SU-DHL-6 (cell line): ENCODE measurements around the gene TP63.

ENCODE experiments used
- H2AFZ ChIP-seq: fragments of 200-600 bp; sonication (generic); 2 replicates; pipeline ENCODE4 v1.6.1; 2014; ENCODE audit warnings: low read depth, mild to moderate bottlenecking, moderate library complexity, mixed read lengths, antibody characterized with exemption, low read length; ENCODE audit not compliant: severe bottlenecking
- H3F3A ChIP-seq: fragments of 200-600 bp; shearing (Covaris generic); 2 replicates; pipeline ENCODE4 v1.6.0; 2016; ENCODE audit warnings: antibody characterized with exemption, mild to moderate bottlenecking; ENCODE audit not compliant: insufficient read depth
- H3K27ac ChIP-seq: fragments of 200-600 bp; sonication (generic); 2 replicates; pipeline ENCODE4 v1.5.1; 2016; ENCODE audit warnings: low read depth, mild to moderate bottlenecking, low read length, moderate library complexity, mixed read lengths
- H3K27me3 ChIP-seq: fragments of 200-600 bp; sonication (generic), shearing (Covaris generic); 2 replicates; pipeline ENCODE4 v1.6.0; 2014; ENCODE audit warnings: mild to moderate bottlenecking, low read length
- H3K36me3 ChIP-seq: fragments of 200-600 bp; sonication (generic); 2 replicates; pipeline ENCODE4 v1.6.1; 2014; ENCODE audit warnings: mild to moderate bottlenecking, low read length, mixed read lengths
- H3K4me2 ChIP-seq: fragments of 300-600, 200-600 bp; shearing (Covaris generic), sonication (generic); 2 replicates; pipeline ENCODE4 v1.6.0; 2014; ENCODE audit warnings: low read length, low read depth, mild to moderate bottlenecking; ENCODE audit not compliant: poor library complexity, severe bottlenecking
- H3K4me3 ChIP-seq: fragments of 200-600 bp; sonication (generic); 2 replicates; pipeline ENCODE4 v1.5.1; 2014; ENCODE audit warnings: antibody characterized with exemption, low read length, mild to moderate bottlenecking, mixed read lengths; ENCODE audit not compliant: insufficient read depth, poor library complexity, severe bottlenecking
- H3K79me2 ChIP-seq: fragments of 200-600 bp; sonication (generic); 2 replicates; pipeline ENCODE4 v1.6.1; 2014; ENCODE audit warnings: mild to moderate bottlenecking, low read length, moderate library complexity; ENCODE audit not compliant: insufficient read depth
- H3K9ac ChIP-seq: fragments of 200-600 bp; sonication (generic); 2 replicates; pipeline ENCODE4 v1.7.0; 2014; ENCODE audit warnings: mild to moderate bottlenecking, low read length
- H3K9me2 ChIP-seq: fragments of 200-600 bp; sonication (generic); replicated peaks from 2 replicates; pipeline ENCODE4 v1.6.1; 2014; ENCODE audit warnings: low read length; ENCODE audit not compliant: insufficient read depth
- H3K9me3 ChIP-seq: fragments of 200-600 bp; sonication (generic); 2 replicates; pipeline ENCODE4 v1.6.1; 2014; ENCODE audit warnings: low read length, mixed read lengths; ENCODE audit not compliant: insufficient read depth
- H4K20me1 ChIP-seq: fragments of 200-600 bp; sonication (generic); 2 replicates; pipeline ENCODE4 v1.6.1; 2014; ENCODE audit warnings: low read depth, mild to moderate bottlenecking, antibody characterized with exemption, low read length, moderate library complexity, mixed read lengths
- CTCF ChIP-seq: fragments of 200-600 bp; sonication (generic); IDR thresholded peaks from one replicate; pipeline ENCODE4 v1.5.1; 2017; ENCODE audit warnings: antibody characterized with exemption, mild to moderate bottlenecking, low read length, moderate library complexity; ENCODE audit not compliant: insufficient read depth, poor library complexity, severe bottlenecking
- EZH2phosphoT487 ChIP-seq: fragments of 200-600 bp; sonication (generic), shearing (Covaris generic); conservative IDR thresholded peaks from 2 replicates; pipeline ENCODE4 v1.6.1; 2018; ENCODE audit warnings: mild to moderate bottlenecking, antibody characterized with exemption, low read length, moderate library complexity, mixed read lengths

Gene TP63

GRCh38 chr3:189776149-189776824 lies 145.1 kb downstream of the TP63 start:
- Histone ChIP-seq H3K9me2 (no peaks in the 10 kb centered on the region), H3K27me3 (no peaks in the 10 kb centered on the region), H3K27ac (no peak overlapping the region), H3K9ac (no peak overlapping the region), H3K9me3 (no peaks in the 10 kb centered on the region), H3K36me3 (no peaks in the 10 kb centered on the region), H4K20me1 (no peaks in the 10 kb centered on the region), H3F3A (no peaks in the 10 kb centered on the region), H2AFZ (no peak overlapping the region), H3K4me2 (no peak overlapping the region), H3K4me3 (no peak overlapping the region), H3K79me2 (no peaks in the 10 kb centered on the region)
- no peak for TF ChIP-seq EZH2phosphoT487
- TF ChIP-seq CTCF = no peak

DNA sequence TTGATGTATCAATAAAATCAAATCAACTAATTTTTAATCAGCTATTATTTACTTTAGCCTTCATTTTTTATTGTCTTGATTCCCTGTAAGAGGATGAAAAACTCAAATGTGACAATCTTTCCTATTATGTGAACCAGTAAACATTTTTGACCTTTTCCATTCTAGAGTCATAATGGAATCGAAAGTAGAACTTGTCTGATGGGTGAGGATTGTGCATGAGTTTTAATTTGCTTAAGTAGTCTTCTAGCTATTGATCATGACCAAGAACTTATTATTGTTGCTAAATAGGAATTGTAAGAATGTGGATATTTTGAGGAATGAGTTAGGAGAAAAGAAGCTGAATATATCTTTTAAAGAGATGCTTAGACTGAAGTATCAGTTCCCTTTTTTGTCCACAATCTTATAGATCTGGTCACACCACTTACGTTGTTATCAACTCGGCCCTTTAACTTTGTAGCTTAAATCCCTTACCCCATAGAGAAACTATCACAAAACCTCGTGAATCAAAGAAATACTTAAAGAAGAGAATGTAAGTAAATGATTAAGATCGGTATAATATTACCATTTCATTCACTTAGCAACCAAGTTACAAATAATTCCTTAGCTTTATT lies 147.3 kb downstream of the TP63 start:
- no peaks in the 10 kb centered on the region for H3K79me2 ChIP-seq
- H2AFZ ChIP-seq = no peak overlapping the region
- H3K4me2 ChIP-seq = no peak overlapping the region
- no peaks in the 10 kb centered on the region for H4K20me1 ChIP-seq
- H3K9ac ChIP-seq = no peak overlapping the region
- no peaks in the 10 kb centered on the region for H3F3A ChIP-seq
- TF ChIP-seq EZH2phosphoT487 (no peak), CTCF (no peak)
- no peak overlapping the region for H3K4me3 ChIP-seq
- no peak overlapping the region for H3K27ac ChIP-seq
- no peaks in the 10 kb centered on the region for H3K27me3 ChIP-seq
- no peaks in the 10 kb centered on the region for H3K9me2 ChIP-seq
- no peaks in the 10 kb centered on the region for H3K9me3 ChIP-seq
- no peaks in the 10 kb centered on the region for H3K36me3 ChIP-seq

GRCh38 chr3:189779166-189779565 lies 148.0 kb downstream of the TP63 start:
- no peaks in the 10 kb centered on the region for H3K27me3 ChIP-seq
- no peak for TF ChIP-seq CTCF
- no peak for TF ChIP-seq EZH2phosphoT487
- no peak overlapping the region for H2AFZ ChIP-seq
- no peaks in the 10 kb centered on the region for H4K20me1 ChIP-seq
- no peak overlapping the region for H3K9ac ChIP-seq
- H3K4me2 ChIP-seq = no peak overlapping the region
- H3F3A ChIP-seq = no peaks in the 10 kb centered on the region
- no peaks in the 10 kb centered on the region for H3K36me3 ChIP-seq
- no peaks in the 10 kb centered on the region for H3K79me2 ChIP-seq
- no peak overlapping the region for H3K4me3 ChIP-seq
- no peaks in the 10 kb centered on the region for H3K9me3 ChIP-seq
- no peak overlapping the region for H3K27ac ChIP-seq
- H3K9me2 ChIP-seq = no peaks in the 10 kb centered on the region
